GM21737 (cell line): ENCODE results near the gene TMEM135.

Source experiments
- ATAC-seq: cut with Tn5 transposase; IDR thresholded peaks from one replicate; pipeline ENCODE4 v1.9.1; 2021; ENCODE audit warnings: mild to moderate bottlenecking, moderate library complexity; ENCODE audit not compliant: unreplicated experiment

Gene TMEM135

DNA sequence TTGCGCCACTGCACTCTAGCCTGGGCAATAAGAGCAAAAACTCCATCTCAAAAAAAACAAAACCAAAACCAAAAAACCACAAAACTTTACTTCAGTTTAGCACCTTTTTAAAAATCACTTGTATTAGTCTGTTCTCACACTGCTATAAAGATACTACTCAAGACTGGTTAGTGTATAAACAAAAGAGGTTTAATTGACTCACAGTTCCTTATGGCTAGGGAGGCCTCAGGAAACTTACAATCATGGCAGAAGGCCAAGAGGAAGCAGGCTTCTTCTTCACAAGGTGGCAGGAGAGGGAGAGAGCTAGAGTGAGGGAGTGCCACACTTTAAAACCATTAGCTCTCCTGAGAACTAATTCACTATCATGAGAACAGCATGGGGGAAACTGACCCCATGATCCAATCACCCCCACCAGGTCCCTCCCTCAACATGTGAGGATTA is 261.3 kb downstream of the TMEM135 start:
- ATAC-seq, result no peak

DNA sequence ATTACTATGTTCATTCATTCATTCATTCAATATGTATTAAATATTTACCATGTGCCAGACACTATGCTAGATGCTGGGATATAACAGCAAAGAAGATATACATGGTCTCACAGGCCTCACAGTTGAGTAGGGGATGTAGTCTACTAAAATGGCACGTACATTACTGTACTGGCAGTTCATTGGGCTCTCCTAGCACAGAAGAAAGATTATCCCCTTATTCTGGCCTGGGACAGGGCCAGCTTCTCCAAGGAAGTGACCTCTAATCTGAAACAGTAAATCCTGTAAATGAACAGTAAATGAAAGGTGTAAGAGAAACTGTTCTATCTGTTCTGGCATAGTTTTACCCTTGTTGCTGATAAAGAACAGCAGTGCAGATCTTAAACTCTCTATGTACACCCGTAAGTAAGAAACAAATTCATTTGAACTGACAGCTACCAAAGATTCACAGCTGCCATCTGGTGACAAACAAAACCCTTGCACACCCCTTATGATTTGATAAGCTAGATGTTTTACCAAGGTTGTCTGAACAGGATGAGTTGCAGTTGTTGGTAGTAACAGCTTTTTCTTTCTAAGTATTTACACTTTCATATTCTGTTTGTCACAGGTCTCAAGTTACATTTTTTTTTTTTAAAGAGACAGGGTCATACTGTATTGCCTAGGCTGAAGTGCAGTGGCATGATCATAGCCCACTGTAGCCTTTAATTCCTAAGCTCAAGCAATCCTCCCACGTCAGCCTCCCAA is 263.1 kb downstream of the TMEM135 start:
- ATAC-seq, result no peak

DNA sequence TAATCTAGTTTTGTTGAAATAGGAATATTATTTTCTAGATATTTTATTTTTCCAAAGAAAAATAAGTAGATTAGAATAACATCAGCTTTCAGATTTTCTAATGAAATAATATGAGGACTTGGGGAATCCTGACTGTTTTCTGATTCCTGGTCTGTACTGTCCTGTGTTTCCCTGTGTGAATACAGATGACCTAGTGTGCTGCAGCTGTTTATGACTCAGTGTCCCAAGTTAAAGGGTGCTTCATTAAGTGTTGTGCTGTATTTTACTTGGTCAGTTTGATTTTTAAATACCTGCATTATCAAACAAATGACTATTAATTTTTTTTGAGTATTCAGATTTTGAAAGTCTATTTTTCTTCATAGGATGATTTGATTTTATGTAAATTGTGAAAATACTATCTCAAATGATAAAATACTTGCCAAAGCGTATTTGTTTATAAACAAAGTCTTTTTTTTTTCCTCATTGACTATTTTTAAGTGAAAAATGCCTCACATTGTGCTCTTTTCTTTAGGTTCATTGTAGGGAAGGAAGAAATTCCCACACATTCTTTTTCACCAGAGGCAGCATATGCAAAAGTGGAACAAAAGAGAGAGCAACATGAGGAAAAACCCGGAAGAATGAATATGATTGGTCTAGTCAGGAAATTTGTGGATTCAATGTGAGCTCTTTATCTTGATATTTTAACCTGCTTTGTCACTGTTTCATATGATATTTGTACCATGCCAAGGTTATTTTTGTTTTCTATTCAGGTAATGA is 264.2 kb downstream of the TMEM135 start:
- ATAC-seq, result no peak

DNA sequence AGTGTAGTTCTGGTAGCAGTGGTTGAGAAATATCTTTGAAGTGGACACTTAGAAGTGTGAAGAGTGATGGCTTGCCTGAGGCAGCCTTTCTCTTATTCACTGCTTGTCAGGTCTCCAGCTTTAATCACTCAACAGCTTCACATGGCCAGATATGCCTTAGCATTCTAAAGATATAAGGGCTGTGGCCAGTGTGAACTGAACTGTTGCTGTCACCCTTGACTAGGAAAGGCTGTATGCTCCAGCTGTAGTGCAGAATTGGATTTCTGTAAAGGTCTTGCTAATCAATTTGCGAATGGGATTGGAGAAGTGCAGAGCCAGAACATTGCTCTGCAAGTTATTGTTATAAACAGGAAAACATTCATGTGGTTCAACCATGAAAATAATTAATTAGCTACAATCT is 266.7 kb downstream of the TMEM135 start:
- no peak for ATAC-seq

DNA sequence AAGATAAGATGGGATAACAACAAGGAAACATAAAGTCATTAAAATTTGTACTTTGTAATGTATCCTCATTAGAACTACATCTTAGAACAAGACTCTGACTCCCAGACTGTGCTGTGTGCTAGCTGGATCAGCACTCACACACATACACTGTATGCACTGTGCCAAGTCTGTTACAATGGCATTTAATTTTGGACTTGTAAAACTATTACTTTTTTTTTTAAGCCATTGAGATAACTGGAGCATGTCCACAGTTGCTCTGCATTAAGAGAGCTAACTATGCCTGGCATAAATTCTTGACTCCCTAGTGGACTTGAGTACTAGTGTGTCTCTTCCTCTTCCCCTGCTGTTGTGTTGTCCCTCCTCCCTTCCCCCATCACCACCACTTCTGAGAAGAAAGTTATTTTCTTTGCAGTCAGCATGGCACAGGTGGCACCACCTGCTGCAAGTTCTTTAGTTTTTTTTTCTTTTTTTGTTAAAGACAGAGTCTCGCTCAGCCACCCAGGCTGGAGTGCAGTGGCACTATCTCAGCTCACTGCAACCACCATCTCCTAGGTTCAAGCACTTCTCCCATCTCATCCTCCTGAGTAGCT is 268.6 kb downstream of the TMEM135 start:
- ATAC-seq, result no peak

DNA sequence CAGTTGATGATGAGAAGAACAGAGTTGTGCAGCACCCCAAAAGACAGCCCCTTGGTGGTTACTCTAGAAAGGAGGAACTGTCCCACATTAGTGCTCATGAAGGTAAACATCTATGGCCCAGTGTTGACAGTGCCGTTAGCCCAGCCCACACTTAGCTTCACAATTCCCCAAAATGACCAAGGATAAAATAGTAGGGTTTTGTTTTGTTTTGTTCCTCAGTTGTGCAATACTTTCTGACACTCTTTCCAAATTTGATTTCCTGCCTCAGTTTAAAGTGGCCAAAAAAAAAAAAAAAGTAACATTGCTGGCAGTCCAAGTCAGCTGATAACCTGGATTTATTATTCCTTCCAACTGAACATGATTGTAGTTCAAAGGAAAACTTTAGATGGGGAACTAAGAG is 269.4 kb downstream of the TMEM135 start:
- no peak for ATAC-seq

DNA sequence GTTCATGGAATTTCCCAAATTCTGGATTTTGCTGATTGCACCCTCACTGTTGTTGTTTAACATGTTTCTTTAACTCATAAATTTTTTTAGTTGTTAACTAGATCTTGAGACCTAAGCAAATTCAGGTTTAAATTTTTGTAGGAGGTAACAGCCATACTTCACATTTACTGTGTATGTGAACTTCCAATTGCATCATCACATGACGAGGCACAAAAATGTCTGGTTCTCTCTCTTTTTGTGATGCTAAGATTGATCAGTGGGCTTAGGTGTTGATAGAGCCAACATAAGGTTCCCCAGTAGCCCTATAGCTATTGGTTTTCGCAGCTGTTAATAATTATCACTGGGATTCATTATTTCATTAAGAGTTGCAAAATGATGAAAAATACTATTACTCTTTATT is 277.5 kb downstream of the TMEM135 start:
- ATAC-seq, result no peak

DNA sequence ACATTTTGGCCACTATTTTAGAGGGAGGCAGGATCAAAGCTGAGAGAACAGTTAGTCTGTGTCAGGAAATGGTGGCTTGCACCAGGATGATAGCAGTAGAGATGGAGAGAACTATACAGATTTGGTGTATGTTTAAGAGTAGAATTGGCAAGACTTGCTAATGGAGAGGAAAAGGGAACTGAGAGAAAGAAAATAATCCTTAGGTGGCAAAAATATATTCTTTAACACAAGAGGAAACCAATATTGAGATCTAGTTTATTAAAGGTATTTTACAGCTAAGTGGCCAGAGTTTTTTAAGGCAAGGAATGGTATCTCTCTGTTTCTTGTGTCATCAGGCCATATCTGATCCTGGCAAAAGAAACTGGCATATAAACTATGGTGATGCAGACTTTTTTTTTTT is 278.8 kb downstream of the TMEM135 start:
- ATAC-seq, result no peak

DNA sequence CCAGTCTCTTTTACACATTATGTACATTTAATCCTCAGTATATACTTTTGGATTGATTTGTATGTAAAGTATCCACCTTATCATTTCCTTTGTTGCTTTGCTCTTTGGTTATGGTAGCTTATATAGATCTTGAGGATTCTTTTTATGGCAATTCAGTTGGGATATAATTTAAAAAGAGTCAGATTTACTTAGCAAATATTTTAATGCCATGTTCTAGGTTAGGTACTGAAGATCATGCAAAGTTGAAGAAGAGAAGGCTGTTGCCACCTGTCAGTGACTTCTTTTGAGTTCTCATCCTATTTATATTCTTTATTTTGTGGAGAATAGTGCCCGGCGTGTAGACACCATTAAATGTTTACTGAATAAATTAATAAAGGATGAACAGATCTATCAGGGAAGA is 279.7 kb downstream of the TMEM135 start:
- no peak for ATAC-seq

DNA sequence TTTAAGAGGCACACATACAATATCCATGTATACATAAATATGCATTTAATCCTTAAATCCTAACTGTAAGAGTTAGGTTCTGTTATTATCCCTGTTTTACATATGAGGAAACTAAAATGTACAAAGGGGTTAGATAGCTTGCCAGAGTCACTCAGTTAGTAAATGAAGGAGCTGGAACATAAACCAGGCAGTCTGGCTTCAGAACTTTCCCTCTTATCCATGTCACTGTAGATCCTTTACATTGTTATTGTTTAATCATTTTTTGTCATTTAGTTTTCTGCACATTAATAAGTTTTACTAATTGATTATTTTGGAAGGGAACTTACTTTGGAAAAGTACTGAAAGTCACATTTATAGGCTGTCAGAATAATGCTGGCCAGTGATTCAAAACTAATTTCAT is 282.4 kb downstream of the TMEM135 start:
- ATAC-seq, result no peak

DNA sequence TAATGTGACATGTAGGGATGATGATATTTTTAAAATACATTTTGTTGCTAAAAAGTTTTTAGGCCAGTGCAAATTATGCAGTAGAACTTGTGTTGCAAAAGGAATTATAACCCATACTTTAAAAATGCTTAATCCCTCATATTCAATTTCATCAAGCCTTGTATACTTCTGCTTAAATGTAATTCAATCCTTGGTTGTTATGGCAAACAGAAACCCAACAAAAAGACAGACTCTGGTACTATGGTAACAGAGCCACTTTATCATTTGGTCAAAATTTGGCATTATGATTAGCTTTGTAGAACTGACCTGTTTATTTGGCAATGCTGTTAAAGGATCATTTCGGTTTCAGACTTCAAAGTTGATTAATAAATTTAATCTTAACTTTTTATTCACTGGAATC is 284.8 kb downstream of the TMEM135 start:
- ATAC-seq, result no peak

DNA sequence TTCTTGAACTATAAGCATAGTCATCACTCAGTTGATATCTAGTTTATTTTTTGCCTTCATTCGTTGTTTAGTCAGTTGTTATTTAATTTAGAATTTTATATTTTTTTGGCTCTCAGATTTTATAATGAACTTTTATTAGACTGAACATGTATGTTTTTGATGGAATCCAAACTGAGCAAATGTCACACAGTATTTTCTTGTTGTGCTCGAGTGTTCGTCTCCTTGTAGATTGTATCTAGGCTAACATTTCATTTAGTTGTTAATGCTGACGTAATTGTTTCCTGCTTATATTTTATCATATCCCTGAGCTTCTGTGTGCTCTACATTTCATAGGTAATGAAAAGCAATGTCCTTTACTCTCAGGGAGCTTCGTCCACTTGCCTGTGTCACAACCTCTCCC is 286.2 kb downstream of the TMEM135 start:
- no peak for ATAC-seq

DNA sequence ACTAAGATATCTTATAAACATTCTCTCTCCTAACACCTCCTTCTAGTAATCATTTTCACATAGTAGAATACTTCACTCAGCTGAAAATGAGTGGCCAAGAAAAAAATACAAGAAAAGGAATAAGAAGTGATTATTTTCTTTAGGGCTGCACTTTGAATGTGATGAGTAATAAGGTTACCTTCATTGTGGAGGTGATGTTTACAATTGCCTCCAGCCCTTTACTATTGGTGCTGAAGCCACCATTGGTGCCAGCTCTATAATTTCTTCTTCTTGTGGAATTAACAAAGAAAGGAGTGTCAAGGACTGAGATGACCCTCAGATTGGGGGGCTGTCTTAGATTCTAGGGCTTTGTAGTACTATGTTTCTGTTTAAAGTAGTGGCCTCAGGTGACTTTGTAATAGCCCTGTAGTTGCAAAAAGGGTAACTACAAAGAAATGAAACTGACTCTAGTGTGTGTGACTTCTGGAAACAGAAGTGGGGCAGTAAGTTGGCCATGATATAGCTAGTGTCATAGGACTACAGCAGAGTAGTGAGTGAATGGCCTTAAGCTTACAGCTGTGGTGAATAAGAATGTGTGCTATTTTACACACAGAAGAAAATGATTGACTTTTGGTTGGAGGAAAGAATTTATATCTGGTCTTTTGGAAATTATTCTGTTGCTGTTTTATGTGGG is 287.2 kb downstream of the TMEM135 start:
- no peak for ATAC-seq

DNA sequence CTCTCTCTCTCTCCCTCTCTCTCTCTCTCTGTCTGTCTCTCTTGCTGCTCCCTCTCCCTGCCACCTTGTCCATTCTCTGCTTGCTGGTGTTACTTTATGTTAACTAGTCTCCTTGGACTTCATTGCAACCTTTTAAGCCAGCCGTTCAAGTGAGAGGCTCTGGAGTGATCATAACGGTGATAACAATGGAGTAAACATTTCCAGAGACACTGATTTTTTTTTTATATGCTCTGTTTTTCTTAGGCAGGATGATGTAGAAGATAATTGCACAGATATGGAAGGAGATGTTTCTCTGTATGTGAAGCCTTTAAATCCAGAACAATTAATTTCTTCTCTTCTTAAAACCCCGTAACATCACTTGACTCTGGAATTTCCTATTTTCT is 287.7 kb downstream of the TMEM135 start:
- no peak for ATAC-seq

DNA sequence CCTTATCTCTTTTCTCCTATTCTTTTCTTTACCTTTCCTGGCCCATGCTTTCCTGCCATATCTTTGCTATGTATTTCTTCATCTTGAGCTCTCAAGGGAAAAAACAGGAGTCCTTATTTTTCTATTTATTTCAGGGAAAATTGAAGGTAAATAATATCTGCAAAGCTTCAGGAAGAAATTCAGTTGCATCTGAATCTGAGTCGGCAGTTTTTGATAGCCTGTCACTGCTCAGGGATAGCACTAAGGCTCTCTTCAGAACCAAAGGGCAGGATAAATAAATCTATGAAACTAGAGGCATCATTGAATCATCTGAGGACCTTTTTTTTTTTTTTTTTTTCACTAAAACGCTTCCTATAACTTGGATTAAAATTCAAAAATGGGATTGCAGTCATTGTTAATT is 288.9 kb downstream of the TMEM135 start:
- no peak for ATAC-seq

DNA sequence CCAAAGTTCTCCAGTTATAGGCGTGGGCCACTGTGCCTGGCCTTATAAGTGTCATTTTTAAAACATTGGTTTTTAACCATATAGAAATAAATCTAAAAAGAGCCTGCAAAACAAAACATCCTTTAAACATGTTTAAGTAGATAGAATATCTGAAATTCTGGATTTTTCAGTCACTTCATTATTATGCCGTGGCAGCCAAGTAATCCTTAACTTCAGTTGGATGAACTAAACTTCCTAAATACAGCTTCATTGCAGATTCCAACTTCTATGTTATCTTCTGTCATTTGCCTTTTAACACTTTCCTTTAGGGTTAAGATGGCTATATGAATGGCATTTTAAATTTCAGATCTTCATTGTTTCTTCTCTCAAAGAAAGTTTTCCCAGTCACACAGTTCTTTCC is 291.4 kb downstream of the TMEM135 start:
- ATAC-seq, result no peak

DNA sequence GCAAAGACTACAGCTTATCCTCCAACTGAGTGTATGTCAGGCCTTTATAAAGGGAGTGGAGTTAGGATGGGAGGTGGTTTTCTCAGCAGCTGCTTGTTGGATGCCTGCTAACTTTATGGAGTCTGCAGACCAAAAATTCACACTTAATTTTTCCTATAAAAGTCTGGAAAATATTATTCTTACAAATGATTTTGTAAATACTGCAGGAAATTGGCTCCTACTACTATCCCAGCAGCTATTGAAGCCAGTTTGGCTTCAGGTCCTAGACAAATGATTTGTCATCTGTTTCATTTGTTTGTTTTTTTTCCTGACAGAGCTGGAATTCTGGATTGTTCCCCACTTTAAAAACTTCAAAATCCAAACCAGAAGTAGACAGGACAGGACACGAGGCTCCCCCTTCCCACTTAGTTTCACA is 292.5 kb downstream of the TMEM135 start:
- no peak for ATAC-seq

DNA sequence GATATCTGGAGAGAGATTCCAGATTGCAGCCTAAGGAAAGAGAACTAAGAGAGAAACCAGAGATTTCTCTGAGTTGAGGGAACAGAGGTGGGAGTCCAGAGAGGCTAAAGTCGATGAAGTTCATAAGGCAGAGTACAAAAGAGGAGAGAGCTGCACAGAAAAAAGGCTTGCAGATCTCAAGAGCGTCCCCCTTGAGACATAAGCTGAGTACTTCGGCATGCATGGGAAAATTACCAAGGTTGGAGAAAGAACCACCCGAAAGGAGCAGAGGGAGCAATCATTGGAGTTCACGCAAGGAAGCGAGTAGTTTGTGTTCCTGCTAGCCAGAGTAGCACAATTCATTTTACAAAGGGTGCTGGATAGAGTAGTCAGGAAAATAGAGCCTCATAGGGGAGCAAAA is 293.5 kb downstream of the TMEM135 start:
- ATAC-seq, result no peak

DNA sequence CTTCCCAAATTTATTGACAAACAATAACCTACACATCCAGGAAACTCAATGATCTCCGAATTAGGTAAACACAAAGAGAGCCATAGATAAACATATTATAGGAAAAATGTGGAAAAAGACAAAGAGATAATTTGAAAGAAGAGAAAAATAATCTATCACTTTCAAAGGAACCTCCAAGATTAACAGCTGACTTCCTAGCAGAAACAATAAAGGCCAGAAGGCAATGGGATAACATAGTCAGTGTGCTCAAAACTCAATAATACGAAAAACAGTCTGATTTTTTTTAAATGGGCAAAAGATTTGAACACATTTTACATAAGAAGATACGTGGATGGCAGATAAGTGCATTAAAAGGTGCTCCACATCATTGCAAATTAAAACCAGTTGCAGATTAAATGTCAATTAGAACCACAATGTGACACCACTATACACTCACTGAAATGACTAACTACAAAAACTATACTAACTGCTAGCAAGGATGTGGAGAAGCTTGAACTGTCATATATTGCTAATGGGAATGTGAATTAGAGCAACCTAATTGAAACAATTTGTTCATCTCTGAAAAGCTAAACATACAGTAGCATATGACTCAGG is 300.4 kb downstream of the TMEM135 start:
- ATAC-seq, result no peak

DNA sequence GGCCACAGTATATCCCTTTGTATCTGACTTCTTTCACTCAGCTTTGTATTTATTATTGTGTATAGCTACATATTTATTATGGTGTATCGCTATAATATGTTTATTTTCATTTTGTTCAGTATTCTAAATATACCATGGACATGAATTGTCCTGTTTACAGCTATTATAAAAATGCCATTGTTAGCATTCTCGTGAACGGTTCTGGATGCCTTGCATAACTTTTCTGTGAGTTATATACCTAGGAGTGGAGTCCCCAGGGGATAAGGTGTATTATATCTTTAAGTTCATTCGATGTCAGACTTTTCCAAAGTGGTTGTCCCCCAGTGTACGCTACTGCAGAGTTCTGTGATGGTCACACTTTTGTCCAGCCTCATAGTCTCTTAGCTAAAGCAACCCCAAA is 301.7 kb downstream of the TMEM135 start:
- no peak for ATAC-seq

DNA sequence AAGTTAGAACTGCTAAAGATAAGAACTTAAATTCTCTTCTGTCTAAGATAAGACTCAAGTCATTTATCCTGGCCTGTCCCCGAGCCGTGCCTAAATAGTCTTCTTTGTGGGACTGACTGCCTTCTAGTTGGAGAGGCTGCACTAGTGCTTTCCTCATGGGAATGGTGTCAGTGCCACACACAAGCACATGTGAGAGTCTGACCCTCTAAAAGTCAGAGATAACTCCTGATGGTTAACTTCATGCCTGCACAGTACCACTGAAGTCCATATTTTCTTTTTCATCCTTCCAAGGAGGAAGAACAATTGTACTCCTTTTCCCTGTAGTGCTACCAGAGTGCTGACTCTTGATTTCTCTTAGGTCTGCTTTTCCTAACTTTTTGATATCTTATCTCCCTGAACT is 309.7 kb downstream of the TMEM135 start:
- no peak for ATAC-seq
